ENCODE results near the gene ARFGAP1. TPM values are rescaled to one million over a fixed set of nuclear protein-coding genes. Genes with fewer than 3 reads are reported as not detected.

ARFGAP1 gene
- total and polyA plus RNA-seq, 2 donors (not counting 3 experiments of a cell fraction or from before 2014, with no cell fraction given), result 93.7 to 126 TPM

- BruUV-seq (replicated peaks), result no TSS peak
- Histone ChIP-seq H3K9ac (replicated peaks; ENCODE audit: extremely low read depth, insufficient read depth, low read length) (no peak overlapping the region), H3K9me1 (replicated peaks; ENCODE audit: control insufficient read depth, extremely low read depth, insufficient read depth, low read length) (no peaks in the 10 kb centered on the region), H3K4me3 (replicated peaks in 1 of 3; ENCODE audit: insufficient read depth in 1 of 3, low read depth in 1 of 3, low read length in 3 of 3) (no peak overlapping the region), H3K9me3 (replicated peaks; ENCODE audit: control insufficient read depth, insufficient read depth, low read length) (no peaks in the 10 kb centered on the region), H3K4me1 (ENCODE audit: control insufficient read depth, extremely low read depth, insufficient read depth, low read length) (no peaks in the 10 kb centered on the region), H3K4me2 (ENCODE audit: insufficient read depth, low read length) (no peak overlapping the region), H2AFZ (ENCODE audit: low read depth, low read length) (no peak overlapping the region), H3K36me3 (ENCODE audit: control insufficient read depth in 2 of 2, extremely low read depth in 1 of 2, insufficient read depth in 2 of 2, low read length in 2 of 2) (no peaks in the 10 kb centered on the region), H3K79me2 (ENCODE audit: control insufficient read depth, insufficient read depth, low read length) (no peaks in the 10 kb centered on the region), H3K27ac (ENCODE audit: insufficient read depth, low read depth, low read length) (no peak overlapping the region), H3K27me3 (ENCODE audit: control insufficient read depth in 2 of 2, insufficient read depth in 2 of 2, low read length in 2 of 2) (no peaks in the 10 kb centered on the region), H4K20me1 (replicated peaks; ENCODE audit: control insufficient read depth, extremely low read depth, insufficient read depth, low read length) (no peaks in the 10 kb centered on the region)
- CTCF ChIA-PET, result interaction anchor here (0.9 to 5.1 kb wide), 22 partner anchors 11 to 811 kb away, joined by 3 to 267 read pairs (median 5); partner anchors contain the start of genes CHRNA4 and PPDPF
- no peak for FAIRE-seq
- TF ChIP-seq FOS (IDR thresholded peaks at IDR 0.05; ENCODE audit: borderline replicate concordance, insufficient read depth, low read length) (no peak), MAX (IDR thresholded peaks at IDR 0.05; ENCODE audit: insufficient read depth, insufficient read length) (no peak), JUN (IDR thresholded peaks at IDR 0.05; ENCODE audit: borderline replicate concordance, insufficient read depth, insufficient read length, low read depth) (no peak), EZH2 (IDR thresholded peaks at IDR 0.05; ENCODE audit: borderline replicate concordance, low read depth, low read length, severe bottlenecking) (no peak), GATA2 (IDR thresholded peaks at IDR 0.05; ENCODE audit: insufficient read depth, insufficient read length, low read depth, low read length) (no peak), POLR2A (IDR thresholded peaks at IDR 0.05; ENCODE audit: low read depth, low read length) (no peak)
- TF ChIP-seq, protein P1, sequence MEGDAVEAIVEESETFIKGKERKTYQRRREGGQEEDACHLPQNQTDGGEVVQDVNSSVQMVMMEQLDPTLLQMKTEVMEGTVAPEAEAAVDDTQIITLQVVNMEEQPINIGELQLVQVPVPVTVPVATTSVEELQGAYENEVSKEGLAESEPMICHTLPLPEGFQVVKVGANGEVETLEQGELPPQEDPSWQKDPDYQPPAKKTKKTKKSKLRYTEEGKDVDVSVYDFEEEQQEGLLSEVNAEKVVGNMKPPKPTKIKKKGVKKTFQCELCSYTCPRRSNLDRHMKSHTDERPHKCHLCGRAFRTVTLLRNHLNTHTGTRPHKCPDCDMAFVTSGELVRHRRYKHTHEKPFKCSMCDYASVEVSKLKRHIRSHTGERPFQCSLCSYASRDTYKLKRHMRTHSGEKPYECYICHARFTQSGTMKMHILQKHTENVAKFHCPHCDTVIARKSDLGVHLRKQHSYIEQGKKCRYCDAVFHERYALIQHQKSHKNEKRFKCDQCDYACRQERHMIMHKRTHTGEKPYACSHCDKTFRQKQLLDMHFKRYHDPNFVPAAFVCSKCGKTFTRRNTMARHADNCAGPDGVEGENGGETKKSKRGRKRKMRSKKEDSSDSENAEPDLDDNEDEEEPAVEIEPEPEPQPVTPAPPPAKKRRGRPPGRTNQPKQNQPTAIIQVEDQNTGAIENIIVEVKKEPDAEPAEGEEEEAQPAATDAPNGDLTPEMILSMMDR (IDR thresholded peaks at IDR 0.05; ENCODE audit: extremely low read depth in 1 of 2, insufficient read depth in 1 of 2, low read depth in 1 of 2, low read length in 2 of 2), result no peak
- DNase-seq (ENCODE audit: low read depth, low spot score), result no peak
- intact Hi-C loops (cut with micrococcal nuclease) (no loop called here), dilution Hi-C loops (cut with MboI; ENCODE audit: extremely low pct_ligation_motif_present, low sequenced_read_pairs) (no loop called here)
- POLR2A ChIA-PET, result no interaction called here
Measured at GRCh38 chr20:63310265-63310991, 37.8 kb downstream of the ARFGAP1 start.
